Endothelial cell of umbilical vein (primary cell): ENCODE results near the gene VTI1A. TPM values are rescaled to one million over a fixed set of nuclear protein-coding genes. Genes with fewer than 3 reads are reported as not detected.

ENCODE experiments used
- BruUV-seq: library from RNA; stranded (reverse); fragments of 400-500 nt; replicated peaks from 2 replicates; lab custom pipeline; 2021; lab: Mats Ljungman, UMichigan
- CTCF ChIA-PET: fragments of 300-600, 350-600 bp; sonication (Branson Sonifier 250); formaldehyde crosslinking; loops from one replicate; lab custom pipeline; 2021; ENCODE audit warnings: antibody characterized with exemption, inconsistent platforms; lab: Charles Lee
- POLR2A ChIA-PET: fragments of 300-600, 350-600 bp; sonication (Branson Sonifier 250); formaldehyde crosslinking; loops from one replicate; lab custom pipeline; 2021; ENCODE audit warnings: antibody characterized with exemption, inconsistent platforms; lab: Charles Lee
- DNase-seq: peaks from one replicate; pipeline ENCODE4 v3.0.0-alpha.2; 2011; ENCODE audit warnings: low read depth, low spot score
- FAIRE-seq: peaks from 2 replicates; lab custom pipeline; 2011; peaks lifted over from hg19 to GRCh38; lab: Jason Lieb, UNC
- H2AFZ ChIP-seq: 2 replicates; pipeline ENCODE4 v1.6.0; 2012; ENCODE audit warnings: low read depth, low read length, control low read depth, inconsistent platforms
- H3K27ac ChIP-seq: 2 replicates; pipeline ENCODE4 v1.5.1; 2011; ENCODE audit warnings: low read depth, mild to moderate bottlenecking, control low read depth, low read length, moderate library complexity; ENCODE audit not compliant: insufficient read depth
- H3K27me3 ChIP-seq, 2 experiments: 2 replicates each; pipeline versions ENCODE4 v1.6.0 to v1.6.1; 2011; ENCODE audit warnings: low read length in 2 of 2, mixed read lengths in 1 of 2; ENCODE audit not compliant: control insufficient read depth in 2 of 2, insufficient read depth in 2 of 2
- H3K36me3 ChIP-seq, 2 experiments: 2 replicates in 1 of 2; 3 replicates in 1 of 2; pipeline ENCODE4 v1.5.1; 2011; ENCODE audit warnings: low read length in 2 of 2, mild to moderate bottlenecking in 1 of 2, moderate library complexity in 1 of 2; ENCODE audit not compliant: control insufficient read depth in 2 of 2, insufficient read depth in 2 of 2; ENCODE audit errors: extremely low read depth in 1 of 2
- H3K4me1 ChIP-seq: 3 replicates; pipeline ENCODE4 v1.5.1; 2011; ENCODE audit warnings: mild to moderate bottlenecking, low read length; ENCODE audit not compliant: control insufficient read depth, insufficient read depth; ENCODE audit errors: extremely low read depth
- H3K4me2 ChIP-seq: 2 replicates; pipeline ENCODE4 v1.6.1; 2011; ENCODE audit warnings: low read length, control low read depth, mixed read lengths; ENCODE audit not compliant: insufficient read depth
- H3K4me3 ChIP-seq, 3 experiments: fragments of 200-600 bp in 1 of 3; sonication (generic), shearing (Covaris generic) in 1 of 3; replicated peaks in 1 of 3; 2 replicates each; pipeline ENCODE4 v1.5.1; 2011 to 2016; ENCODE audit warnings: control low read depth in 3 of 3, low read length in 3 of 3, mild to moderate bottlenecking in 2 of 3, inconsistent platforms in 1 of 3, low read depth in 1 of 3, moderate library complexity in 1 of 3; ENCODE audit not compliant: insufficient read depth in 1 of 3
- H3K79me2 ChIP-seq: 2 replicates; pipeline ENCODE4 v1.6.0; 2012; ENCODE audit warnings: low read length, inconsistent platforms; ENCODE audit not compliant: control insufficient read depth, insufficient read depth
- H3K9ac ChIP-seq: replicated peaks from 2 replicates; pipeline ENCODE3; 2011; ENCODE audit warnings: low read length, control low read depth; ENCODE audit not compliant: insufficient read depth; ENCODE audit errors: extremely low read depth
- H3K9me1 ChIP-seq: replicated peaks from 3 replicates; pipeline ENCODE4 v1.6.0; 2011; ENCODE audit warnings: mild to moderate bottlenecking, low read length; ENCODE audit not compliant: control insufficient read depth, insufficient read depth; ENCODE audit errors: extremely low read depth
- H3K9me3 ChIP-seq: replicated peaks from 2 replicates; pipeline ENCODE4 v1.5.1; 2012; ENCODE audit warnings: low read length, inconsistent platforms; ENCODE audit not compliant: control insufficient read depth, insufficient read depth
- H4K20me1 ChIP-seq: replicated peaks from 2 replicates; pipeline ENCODE3; 2011; ENCODE audit warnings: mild to moderate bottlenecking, low read length; ENCODE audit not compliant: control insufficient read depth, insufficient read depth; ENCODE audit errors: extremely low read depth
- EZH2 ChIP-seq: IDR thresholded peaks from 2 replicates; pipeline ENCODE4 v1.6.1; 2012; ENCODE audit warnings: borderline replicate concordance, low read depth, mild to moderate bottlenecking, moderate library complexity, low read length, inconsistent platforms; ENCODE audit not compliant: severe bottlenecking
- FOS ChIP-seq: IDR thresholded peaks from 2 replicates; pipeline ENCODE4 v1.6.1; 2011; ENCODE audit warnings: mild to moderate bottlenecking, low read length, moderate library complexity, borderline replicate concordance; ENCODE audit not compliant: insufficient read depth
- GATA2 ChIP-seq: IDR thresholded peaks from 2 replicates; pipeline ENCODE4 v1.7.0; 2011; ENCODE audit warnings: low read depth, mild to moderate bottlenecking, moderate library complexity, mixed read lengths, low read length; ENCODE audit not compliant: insufficient read length, insufficient read depth
- JUN ChIP-seq: IDR thresholded peaks from 2 replicates; pipeline ENCODE4 v1.6.1; 2011; ENCODE audit warnings: borderline replicate concordance, low read depth; ENCODE audit not compliant: insufficient read length, insufficient read depth
- MAX ChIP-seq: IDR thresholded peaks from 2 replicates; pipeline ENCODE4 v1.6.1; 2011; ENCODE audit not compliant: insufficient read depth, insufficient read length
- POLR2A ChIP-seq: IDR thresholded peaks from 2 replicates; pipeline ENCODE4 v1.6.1; 2012; ENCODE audit warnings: low read depth, mild to moderate bottlenecking, control low read depth, low read length
- POLR2AphosphoS5 ChIP-seq: IDR thresholded peaks from 2 replicates; pipeline ENCODE4 v1.6.1; 2012; ENCODE audit warnings: low read depth, mild to moderate bottlenecking, control low read depth, low read length, moderate library complexity; ENCODE audit not compliant: insufficient read depth
- dilution Hi-C: fragments of 300-500 bp; cut with MboI; formaldehyde crosslinking; loops from one replicate; pipeline ENCODE4 v1.15.0; 2019; ENCODE audit warnings: low sequenced_read_pairs; ENCODE audit not compliant: extremely low pct_ligation_motif_present
- intact Hi-C: fragments of 100-400 bp; cut with micrococcal nuclease; formaldehyde crosslinking; loops from one replicate; pipeline ENCODE4 v1.10.0; 2022
- polyA plus RNA-seq, 4 experiments: library from polyadenylated mRNA; depleted of rRNA in 3 of 4; stranded (reverse) in 3 of 4; unstranded in 1 of 4; fragments of >200 nt; gene quantifications; 2 replicates each; pipeline versions ENCODE4 v1.2.1 to v1.2.3, GENCODE V29; 2011 to 2012; ENCODE audit warnings: missing spikeins in 1 of 4
- total RNA-seq: library from RNA; stranded (reverse); gene quantifications from 2 replicates; pipeline ENCODE4 v1.2.3, GENCODE V29; 2021
- TF ChIP-seq, protein P1 (sequence below), 2 donors: IDR thresholded peaks; 1 replicate in 1 of 2; 2 replicates in 1 of 2; pipeline ENCODE4 v1.5.1; 2011; ENCODE audit warnings: low read length in 2 of 2, mild to moderate bottlenecking in 2 of 2, moderate library complexity in 2 of 2, control low read depth in 1 of 2, inconsistent platforms in 1 of 2, low read depth in 1 of 2; ENCODE audit not compliant: insufficient read depth in 1 of 2; ENCODE audit errors: extremely low read depth in 1 of 2

Gene VTI1A
- total and polyA plus RNA-seq, 2 donors (not counting 3 experiments of a cell fraction or from before 2014, with no cell fraction given), result 10.8 to 35.6 TPM

GRCh38 chr10:112663234-112664125 is 216.5 kb downstream of the VTI1A start:
- H4K20me1 ChIP-seq, result no peaks in the 10 kb centered on the region
- TF ChIP-seq FOS (peak; percentile 21), GATA2 (no peak), JUN (no peak)
- H3K27me3 ChIP-seq, result no peaks in the 10 kb centered on the region
- ChIA-PET CTCF (interaction anchor here (1.2 to 1.5 kb wide), 2 partner anchors 10 to 13 kb away, joined by 3 read pairs; no protein-coding TSS in a partner anchor), POLR2A (no interaction called here)
- DNase-seq, result no peak
- no peak for FAIRE-seq
- H2AFZ ChIP-seq, result no peak overlapping the region
- H3K9me3 ChIP-seq, result no peaks in the 10 kb centered on the region
- H3K79me2 ChIP-seq, result no peaks in the 10 kb centered on the region
- H3K4me1 ChIP-seq, result peaks cover 5% of the 10 kb centered on the region
- no peak overlapping the region for H3K4me3 ChIP-seq
- intact Hi-C loops (no loop called here), dilution Hi-C loops (no loop called here)
- H3K36me3 ChIP-seq, result no peaks in the 10 kb centered on the region
- no peak overlapping the region for H3K27ac ChIP-seq
- H3K9me1 ChIP-seq, result peaks cover 4% of the 10 kb centered on the region
- no peak overlapping the region for H3K9ac ChIP-seq
- BruUV-seq, result no TSS peak
- no peak overlapping the region for H3K4me2 ChIP-seq

GRCh38 chr10:112666094-112666493 is 219.1 kb downstream of the VTI1A start:
- no peak overlapping the region for H3K27ac ChIP-seq
- H3K79me2 ChIP-seq, result no peaks in the 10 kb centered on the region
- TF ChIP-seq, protein P1, sequence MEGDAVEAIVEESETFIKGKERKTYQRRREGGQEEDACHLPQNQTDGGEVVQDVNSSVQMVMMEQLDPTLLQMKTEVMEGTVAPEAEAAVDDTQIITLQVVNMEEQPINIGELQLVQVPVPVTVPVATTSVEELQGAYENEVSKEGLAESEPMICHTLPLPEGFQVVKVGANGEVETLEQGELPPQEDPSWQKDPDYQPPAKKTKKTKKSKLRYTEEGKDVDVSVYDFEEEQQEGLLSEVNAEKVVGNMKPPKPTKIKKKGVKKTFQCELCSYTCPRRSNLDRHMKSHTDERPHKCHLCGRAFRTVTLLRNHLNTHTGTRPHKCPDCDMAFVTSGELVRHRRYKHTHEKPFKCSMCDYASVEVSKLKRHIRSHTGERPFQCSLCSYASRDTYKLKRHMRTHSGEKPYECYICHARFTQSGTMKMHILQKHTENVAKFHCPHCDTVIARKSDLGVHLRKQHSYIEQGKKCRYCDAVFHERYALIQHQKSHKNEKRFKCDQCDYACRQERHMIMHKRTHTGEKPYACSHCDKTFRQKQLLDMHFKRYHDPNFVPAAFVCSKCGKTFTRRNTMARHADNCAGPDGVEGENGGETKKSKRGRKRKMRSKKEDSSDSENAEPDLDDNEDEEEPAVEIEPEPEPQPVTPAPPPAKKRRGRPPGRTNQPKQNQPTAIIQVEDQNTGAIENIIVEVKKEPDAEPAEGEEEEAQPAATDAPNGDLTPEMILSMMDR (IDR thresholded peaks at IDR 0.05; ENCODE audit: extremely low read depth in 1 of 2, insufficient read depth in 1 of 2, low read depth in 1 of 2, low read length in 2 of 2), result no peak
- TF ChIP-seq POLR2A (no peak), EZH2 (no peak), POLR2AphosphoS5 (no peak), MAX (no peak), GATA2 (no peak)
- no peaks in the 10 kb centered on the region for H4K20me1 ChIP-seq
- H3K4me1 ChIP-seq, result peaks cover 5% of the 10 kb centered on the region
- no peak overlapping the region for H2AFZ ChIP-seq
- H3K36me3 ChIP-seq, result no peaks in the 10 kb centered on the region
- POLR2A ChIA-PET, result no interaction called here
- CTCF ChIA-PET, result no interaction called here
- dilution Hi-C loops, result no loop called here
- H3K9me1 ChIP-seq, result peaks cover 4% of the 10 kb centered on the region
- FAIRE-seq, result no peak
- intact Hi-C loops, result no loop called here
- no peak overlapping the region for H3K4me2 ChIP-seq
- H3K27me3 ChIP-seq, result no peaks in the 10 kb centered on the region
- BruUV-seq, result no TSS peak
- H3K9ac ChIP-seq, result no peak overlapping the region
- no peak for DNase-seq
- no peak overlapping the region for H3K4me3 ChIP-seq
- no peaks in the 10 kb centered on the region for H3K9me3 ChIP-seq
